GM21528 (cell line): ENCODE data around the gene ZBTB49.
"Not testable (repeated sequence)": the region's sequence is repeated elsewhere in the genome, so short reads cannot be mapped to it uniquely, and the experiment has no call there.

Experiments
- ATAC-seq: cut with Tn5 transposase; IDR thresholded peaks from one replicate; pipeline ENCODE4 v1.9.1; 2021; ENCODE audit warnings: mild to moderate bottlenecking, moderate library complexity; ENCODE audit not compliant: unreplicated experiment, low FRiP score

ZBTB49 gene

GRCh38 chr4:4323705-4324534 lies 33.9 kb downstream of the ZBTB49 start:
- ATAC-seq = no peak

- ATAC-seq = no peak
Measured at GRCh38 chr4:4325321-4325720, 35.3 kb downstream of the ZBTB49 start.

GRCh38 chr4:4326166-4326565 lies 36.1 kb downstream of the ZBTB49 start:
- ATAC-seq = no peak

- no peak for ATAC-seq
Measured at GRCh38 chr4:4327652-4328121, 37.6 kb downstream of the ZBTB49 start.

- no peak for ATAC-seq
Measured at GRCh38 chr4:4328206-4328605, 38.2 kb downstream of the ZBTB49 start.

- ATAC-seq = no peak
Measured at GRCh38 chr4:4328840-4329239, 38.8 kb downstream of the ZBTB49 start.

GRCh38 chr4:4329496-4329895 lies 39.4 kb downstream of the ZBTB49 start:
- ATAC-seq = no peak

GRCh38 chr4:4330794-4331193 lies 40.7 kb downstream of the ZBTB49 start:
- no peak for ATAC-seq

GRCh38 chr4:4332529-4332928 lies 42.5 kb downstream of the ZBTB49 start:
- no peak for ATAC-seq

- ATAC-seq = no peak
Measured at GRCh38 chr4:4333265-4333706, 43.2 kb downstream of the ZBTB49 start.

GRCh38 chr4:4334798-4335520 lies 44.9 kb downstream of the ZBTB49 start:
- ATAC-seq = peak; percentile 51

- ATAC-seq = no peak
Measured at GRCh38 chr4:4338210-4339001, 48.4 kb downstream of the ZBTB49 start.

GRCh38 chr4:4339504-4340085 lies 49.5 kb downstream of the ZBTB49 start:
- ATAC-seq = no peak

GRCh38 chr4:4341861-4342650 lies 52.0 kb downstream of the ZBTB49 start:
- ATAC-seq = no peak

- no peak for ATAC-seq
Measured at GRCh38 chr4:4343038-4343437, 53.0 kb downstream of the ZBTB49 start.

- peak; percentile 89 for ATAC-seq
Measured at GRCh38 chr4:4344915-4345527, 55.0 kb downstream of the ZBTB49 start.

GRCh38 chr4:4347585-4347984 lies 57.5 kb downstream of the ZBTB49 start:
- ATAC-seq = no peak

- ATAC-seq = not testable (repeated sequence)
Measured at GRCh38 chr4:4348585-4348984, 58.5 kb downstream of the ZBTB49 start.

- no peak for ATAC-seq
Measured at GRCh38 chr4:4349867-4350266, 59.8 kb downstream of the ZBTB49 start.
